ENCODE data around the gene PRDM11. TPM values are rescaled to one million over a fixed set of nuclear protein-coding genes. Genes with fewer than 3 reads are reported as not detected.

The PRDM11 gene
- total RNA-seq, 3 donors from 2014 or later, result 7.6 to 25.2 (median 11.3) TPM

- ATAC-seq, result no peak
These were observed 127.8 kb downstream of the PRDM11 start for GRCh38 chr11:45274206-45274605.

GRCh38 chr11:45275828-45276227, 129.4 kb downstream of the PRDM11 start:
- Histone ChIP-seq H3K9me3 (no peaks in the 10 kb centered on the region), H3K36me3 (ENCODE audit: low read depth) (no peaks in the 10 kb centered on the region), H3K4me1 (ENCODE audit: low read depth) (no peaks in the 10 kb centered on the region), H3K4me3 (no peak overlapping the region)
- intact Hi-C loops (cut with DNase I, micrococcal nuclease), result no loop called here
- DNase-seq (peak in 1 of 3 donors; percentile 61), ATAC-seq (peak; percentile 71)
- no peak for TF ChIP-seq CTCF (IDR thresholded peaks at IDR 0.05)

More at GRCh38 chr11:45274206-45274605, 127.8 kb downstream of the PRDM11 start:
- Histone ChIP-seq H3K36me3 (ENCODE audit: low read depth) (no peaks in the 10 kb centered on the region), H3K4me3 (no peak overlapping the region), H3K9me3 (no peaks in the 10 kb centered on the region), H3K4me1 (ENCODE audit: low read depth) (no peaks in the 10 kb centered on the region)
- intact Hi-C loops (cut with DNase I, micrococcal nuclease), result no loop called here
- no peak for DNase-seq
- no peak for TF ChIP-seq CTCF (IDR thresholded peaks at IDR 0.05)

- intact Hi-C loops (cut with DNase I, micrococcal nuclease), result no loop called here
- no peak for TF ChIP-seq CTCF (IDR thresholded peaks at IDR 0.05)
- no peak overlapping the region for H3K4me3 ChIP-seq
- H3K9me3 ChIP-seq, result no peaks in the 10 kb centered on the region
- ATAC-seq (no peak), DNase-seq (no peak)
- H3K4me1 ChIP-seq (ENCODE audit: low read depth), result no peaks in the 10 kb centered on the region
- no peaks in the 10 kb centered on the region for H3K36me3 ChIP-seq (ENCODE audit: low read depth)
These were observed 132.3 kb downstream of the PRDM11 start for GRCh38 chr11:45278714-45279113.

GRCh38 chr11:45279645-45280044, 133.2 kb downstream of the PRDM11 start:
- no peak overlapping the region for H3K4me3 ChIP-seq
- H3K36me3 ChIP-seq (ENCODE audit: low read depth), result no peaks in the 10 kb centered on the region
- no peaks in the 10 kb centered on the region for H3K4me1 ChIP-seq (ENCODE audit: low read depth)
- intact Hi-C loops (cut with DNase I, micrococcal nuclease), result no loop called here
- ATAC-seq (no peak), DNase-seq (no peak)
- TF ChIP-seq CTCF (IDR thresholded peaks at IDR 0.05), result no peak
- H3K9me3 ChIP-seq, result no peaks in the 10 kb centered on the region

GRCh38 chr11:45280449-45280848, 134.0 kb downstream of the PRDM11 start:
- DNase-seq, result no peak
- Histone ChIP-seq H3K4me1 (ENCODE audit: low read depth) (no peaks in the 10 kb centered on the region), H3K9me3 (no peaks in the 10 kb centered on the region), H3K4me3 (no peak overlapping the region), H3K36me3 (ENCODE audit: low read depth) (no peaks in the 10 kb centered on the region)
- ATAC-seq, result peak; percentile 59
- intact Hi-C loops (cut with DNase I, micrococcal nuclease), result no loop called here
- no peak for TF ChIP-seq CTCF (IDR thresholded peaks at IDR 0.05)

- intact Hi-C loops (cut with DNase I, micrococcal nuclease), result no loop called here
- Histone ChIP-seq H3K4me3 (no peak overlapping the region), H3K36me3 (ENCODE audit: low read depth) (no peaks in the 10 kb centered on the region), H3K9me3 (no peaks in the 10 kb centered on the region), H3K4me1 (ENCODE audit: low read depth) (no peaks in the 10 kb centered on the region)
- TF ChIP-seq CTCF (IDR thresholded peaks at IDR 0.05), result no peak
- DNase-seq, result no peak
- no peak for ATAC-seq
These were observed 135.6 kb downstream of the PRDM11 start for GRCh38 chr11:45282081-45282480.
